NCI-H510A (cell line): ENCODE measurements around the gene MTREX.

Source experiments
- DNase-seq: peaks from one replicate; lab custom pipeline; 2025; lab: John Stamatoyannopoulos, UW

MTREX gene

GRCh38 chr5:55383254-55383653 is 75.5 kb downstream of the MTREX start:
- no peak for DNase-seq

GRCh38 chr5:55384072-55384471 is 76.3 kb downstream of the MTREX start:
- no peak for DNase-seq

- no peak for DNase-seq
Observed at GRCh38 chr5:55385227-55385626, 77.4 kb downstream of the MTREX start.

GRCh38 chr5:55385846-55386245 is 78.1 kb downstream of the MTREX start:
- DNase-seq: no peak

GRCh38 chr5:55386356-55386755 is 78.6 kb downstream of the MTREX start:
- no peak for DNase-seq

- no peak for DNase-seq
Observed at GRCh38 chr5:55387865-55388264, 80.1 kb downstream of the MTREX start.

GRCh38 chr5:55391707-55392106 is 83.9 kb downstream of the MTREX start:
- DNase-seq: no peak

- DNase-seq: no peak
Observed at GRCh38 chr5:55392669-55393068, 84.9 kb downstream of the MTREX start.

GRCh38 chr5:55393501-55394175 is 85.8 kb downstream of the MTREX start:
- DNase-seq: no peak

- no peak for DNase-seq
Observed at GRCh38 chr5:55402199-55402598, 94.4 kb downstream of the MTREX start.

- no peak for DNase-seq
Observed at GRCh38 chr5:55406292-55406691, 98.5 kb downstream of the MTREX start.

GRCh38 chr5:55407059-55407684 is 99.4 kb downstream of the MTREX start:
- no peak for DNase-seq

GRCh38 chr5:55407984-55408383 is 100.2 kb downstream of the MTREX start:
- DNase-seq: no peak

GRCh38 chr5:55409775-55410174 is 102.0 kb downstream of the MTREX start:
- DNase-seq: no peak

GRCh38 chr5:55410845-55411244 is 103.1 kb downstream of the MTREX start:
- no peak for DNase-seq

- DNase-seq: no peak
Observed at GRCh38 chr5:55411876-55412275, 104.1 kb downstream of the MTREX start.

GRCh38 chr5:55413644-55414043 is 105.9 kb downstream of the MTREX start:
- DNase-seq: no peak

- no peak for DNase-seq
Observed at GRCh38 chr5:55415071-55415470, 107.3 kb downstream of the MTREX start.

- DNase-seq: no peak
Observed at GRCh38 chr5:55416306-55416705, 108.5 kb downstream of the MTREX start.

GRCh38 chr5:55418994-55419968 is 111.5 kb downstream of the MTREX start:
- no peak for DNase-seq

GRCh38 chr5:55421074-55421529 is 113.3 kb downstream of the MTREX start:
- no peak for DNase-seq

- no peak for DNase-seq
Observed at GRCh38 chr5:55426455-55426854, 118.7 kb downstream of the MTREX start.

- no peak for DNase-seq
Observed at GRCh38 chr5:55427157-55427556, 119.4 kb downstream of the MTREX start.
